Stimulated activated CD8-positive, alpha-beta memory T cell treated with anti-CD3 and anti-CD28 coated beads, Interleukin-12 subunit alpha, Interleukin-12 subunit beta, amount 100 ng/mL, for 4 hours (primary cell): Measurements from ENCODE around the gene TMEM33.
A peak's percentile ranks its signal among the peaks of the same experiment; 100 is the strongest.
"Not testable (repeated sequence)": the region's sequence is repeated elsewhere in the genome, so short reads cannot be mapped to it uniquely, and the experiment has no call there.

Experiments
- DNase-seq: peaks from one replicate; pipeline ENCODE4 v3.0.0-alpha.2; 2020; ENCODE audit warnings: low read depth

Gene TMEM33

GRCh38 chr4:41934901-41935651, at the start of gene TMEM33:
TMEM33 (plus strand) TSS chr4:41935429; CDS start chr4:41935485, 56 bp downstream.
- peak; percentile 60 for DNase-seq

- DNase-seq = no peak
Observed at GRCh38 chr4:41885456-41885855, 49.8 kb upstream of the TMEM33 start.

DNA sequence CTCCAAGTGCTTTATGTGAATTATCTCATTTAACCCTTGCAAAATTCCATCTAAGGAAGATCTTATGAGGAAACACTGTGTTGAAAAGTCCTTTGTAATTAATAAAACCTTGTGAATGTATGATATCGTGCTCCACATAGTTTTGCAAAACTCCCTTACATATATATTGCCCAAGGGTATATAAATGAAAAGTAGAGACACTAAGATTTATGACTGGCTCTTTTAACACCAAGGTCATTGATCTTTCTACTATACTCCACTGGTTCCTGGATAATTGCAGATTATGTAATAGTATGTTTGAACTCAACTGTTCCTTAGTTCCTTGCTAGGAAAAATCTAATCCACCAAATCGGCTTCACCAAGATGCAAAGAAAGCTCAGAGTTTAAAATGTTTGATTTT, 48.0 kb upstream of the TMEM33 start:
- DNase-seq = no peak

- no peak for DNase-seq
Observed at GRCh38 chr4:41887821-41888686, 47.2 kb upstream of the TMEM33 start.

DNA sequence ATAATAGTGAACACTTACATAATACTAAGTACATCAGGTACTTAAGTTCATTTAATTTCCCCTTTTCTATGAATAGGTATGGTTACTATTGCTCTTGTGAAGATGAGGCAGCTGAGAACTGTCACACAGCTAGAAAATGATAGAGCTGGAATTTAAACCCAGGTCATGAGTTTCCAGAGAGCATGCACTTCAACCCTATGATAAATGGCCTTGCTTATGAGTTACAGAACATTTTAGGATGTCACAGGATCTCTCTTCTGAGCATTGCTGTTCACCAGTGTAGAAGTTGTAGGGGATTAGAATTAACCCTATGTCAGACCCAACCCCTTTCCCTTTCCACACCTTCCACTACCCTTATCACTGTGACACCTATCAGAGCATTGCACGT, 46.5 kb upstream of the TMEM33 start:
- DNase-seq = no peak

- DNase-seq = no peak
Observed at GRCh38 chr4:41889317-41889716, 45.9 kb upstream of the TMEM33 start.

DNA sequence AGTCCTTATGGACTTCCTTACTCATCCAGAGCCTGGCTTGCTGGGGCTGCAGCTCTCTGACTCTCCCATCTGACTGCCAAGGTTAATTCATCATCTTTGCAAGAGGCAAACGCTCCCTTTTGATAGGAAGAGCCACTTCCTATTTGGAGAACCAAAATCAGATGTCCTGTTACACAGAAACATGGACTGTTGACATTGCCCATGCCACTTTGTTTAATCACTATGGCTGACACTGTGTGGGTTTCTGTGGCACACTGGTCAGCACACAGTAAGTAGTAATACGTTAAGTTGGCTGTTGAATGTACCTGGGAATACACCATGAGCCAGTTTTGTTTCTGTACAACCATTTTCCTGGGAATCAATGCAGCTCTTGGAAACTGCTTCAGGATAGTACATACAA, 45.1 kb upstream of the TMEM33 start:
- DNase-seq = no peak

GRCh38 chr4:41896648-41897047, 38.6 kb upstream of the TMEM33 start:
- no peak for DNase-seq

GRCh38 chr4:41897698-41898097, 37.5 kb upstream of the TMEM33 start:
- no peak for DNase-seq

GRCh38 chr4:41909136-41909535, 26.1 kb upstream of the TMEM33 start:
- DNase-seq = not testable (repeated sequence)

DNA sequence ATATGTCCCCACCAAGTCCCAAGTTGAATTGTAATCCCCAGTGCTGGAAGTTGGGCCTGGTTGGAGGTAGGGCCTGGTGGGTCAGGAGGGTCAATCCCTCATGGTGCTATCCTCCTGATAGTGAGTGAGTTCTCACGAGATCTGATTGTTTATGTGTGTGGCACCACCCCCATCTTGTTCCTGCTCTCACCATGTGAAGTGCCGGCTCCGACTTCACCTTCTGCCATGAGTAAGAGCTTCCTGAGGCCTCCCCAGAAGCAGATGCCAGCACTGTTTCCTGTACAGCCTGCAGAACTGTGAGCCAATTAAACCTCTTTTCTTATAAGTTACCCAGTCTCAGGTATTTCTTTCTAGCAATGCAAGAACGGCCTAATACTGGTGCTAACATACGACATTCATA, 22.7 kb upstream of the TMEM33 start:
- no peak for DNase-seq

GRCh38 chr4:41913509-41913908, 21.7 kb upstream of the TMEM33 start:
- DNase-seq = no peak

DNA sequence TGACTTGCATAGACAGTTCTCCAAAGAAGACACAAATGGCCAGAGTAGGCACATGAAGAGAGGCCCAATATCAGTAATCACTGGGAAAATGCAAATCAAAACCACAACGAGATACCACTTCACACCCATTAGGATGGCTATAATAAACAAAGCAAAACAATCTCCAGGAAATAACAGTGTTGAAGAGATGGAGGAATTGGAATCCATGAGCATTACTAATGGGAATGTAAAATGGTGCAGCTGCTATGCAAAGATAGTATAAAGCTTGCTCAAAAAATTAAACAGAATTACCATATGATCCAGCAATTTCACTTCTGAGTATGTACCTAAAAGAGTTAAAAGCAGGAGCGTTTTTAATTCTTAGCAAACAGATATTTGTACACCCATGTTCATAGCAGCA, 17.0 kb upstream of the TMEM33 start:
- no peak for DNase-seq

- not testable (repeated sequence) for DNase-seq
Observed at GRCh38 chr4:41920416-41920815, 14.8 kb upstream of the TMEM33 start.

DNA sequence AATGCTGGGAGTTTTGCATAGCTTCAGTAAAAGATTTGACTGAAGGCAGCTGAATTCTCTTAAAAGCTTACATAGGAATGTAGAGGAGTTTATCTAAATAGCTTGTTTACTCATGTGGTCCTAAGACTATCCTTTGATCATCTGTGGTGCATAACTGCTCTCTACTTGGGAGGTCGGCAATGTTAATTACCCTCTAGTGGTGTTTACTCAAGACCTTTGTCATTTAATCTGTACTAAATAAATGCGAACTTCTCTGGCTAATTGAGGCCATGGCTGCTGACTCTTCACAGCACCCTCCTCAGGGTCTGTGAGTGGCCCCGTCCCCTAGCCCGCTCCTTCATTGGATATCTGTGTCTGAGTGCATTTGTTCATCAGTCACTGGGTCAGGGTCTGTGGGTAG, 13.8 kb upstream of the TMEM33 start:
- DNase-seq = no peak

DNA sequence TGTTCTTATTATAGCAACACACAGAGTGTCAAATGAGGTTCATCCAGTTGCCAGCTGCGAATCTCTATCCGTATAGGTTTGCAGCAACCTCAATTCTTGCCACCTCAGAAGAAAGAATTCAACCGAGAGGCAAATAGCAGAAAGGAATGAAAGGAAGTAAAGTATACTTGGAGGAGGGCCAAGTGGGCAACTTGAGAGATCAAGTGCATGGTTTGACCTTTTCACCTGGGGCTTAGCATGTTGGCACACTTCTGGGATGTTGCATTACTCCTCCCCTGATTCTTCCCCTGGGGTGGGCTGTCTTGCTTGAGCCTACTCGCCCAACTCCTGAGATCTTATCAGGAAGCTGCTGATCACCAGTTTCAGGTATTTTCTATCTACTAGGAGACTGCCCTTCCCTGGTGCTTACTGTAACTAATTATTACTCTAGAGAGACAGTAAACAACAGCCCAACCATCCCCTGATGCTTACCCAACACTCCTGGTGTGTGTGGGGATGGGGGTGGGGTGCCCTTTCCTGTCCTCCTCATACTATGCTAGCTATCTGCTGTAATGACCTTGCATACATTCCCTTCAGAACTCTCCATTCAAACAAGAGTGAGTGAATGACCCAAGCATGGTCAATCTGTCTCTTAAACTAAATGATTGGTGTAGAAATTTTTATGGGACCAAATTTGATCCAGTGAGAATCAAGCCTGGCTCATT, 7.3 kb upstream of the TMEM33 start:
- no peak for DNase-seq

GRCh38 chr4:41930139-41930831, 4.9 kb upstream of the TMEM33 start:
- DNase-seq = no peak

- DNase-seq = no peak
Observed at GRCh38 chr4:41932988-41933387, 2.2 kb upstream of the TMEM33 start.

- no peak for DNase-seq
Observed at GRCh38 chr4:41933997-41934503, 1.2 kb upstream of the TMEM33 start.

DNA sequence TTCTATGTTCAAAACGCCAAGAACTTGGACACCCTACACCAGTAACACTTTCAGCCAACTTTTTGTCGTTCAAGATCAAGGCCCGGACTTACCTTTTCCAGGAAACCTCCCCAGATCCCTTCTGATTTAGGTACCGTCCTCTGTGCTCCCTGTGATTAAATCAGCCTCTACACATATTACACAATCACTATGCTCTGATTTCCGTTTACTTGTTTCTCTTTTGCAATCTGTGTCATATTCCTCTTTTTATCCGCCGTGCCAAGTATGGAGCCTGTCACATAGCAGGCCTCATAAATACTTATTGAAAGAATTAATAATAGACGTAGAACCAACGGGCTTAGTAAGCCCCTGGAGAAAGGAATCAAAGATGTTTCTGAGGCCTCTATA, 722 bp upstream of the TMEM33 start:
- no peak for DNase-seq

GRCh38 chr4:41935652-41936021, 408 bp downstream of the TMEM33 start:
- no peak for DNase-seq

DNA sequence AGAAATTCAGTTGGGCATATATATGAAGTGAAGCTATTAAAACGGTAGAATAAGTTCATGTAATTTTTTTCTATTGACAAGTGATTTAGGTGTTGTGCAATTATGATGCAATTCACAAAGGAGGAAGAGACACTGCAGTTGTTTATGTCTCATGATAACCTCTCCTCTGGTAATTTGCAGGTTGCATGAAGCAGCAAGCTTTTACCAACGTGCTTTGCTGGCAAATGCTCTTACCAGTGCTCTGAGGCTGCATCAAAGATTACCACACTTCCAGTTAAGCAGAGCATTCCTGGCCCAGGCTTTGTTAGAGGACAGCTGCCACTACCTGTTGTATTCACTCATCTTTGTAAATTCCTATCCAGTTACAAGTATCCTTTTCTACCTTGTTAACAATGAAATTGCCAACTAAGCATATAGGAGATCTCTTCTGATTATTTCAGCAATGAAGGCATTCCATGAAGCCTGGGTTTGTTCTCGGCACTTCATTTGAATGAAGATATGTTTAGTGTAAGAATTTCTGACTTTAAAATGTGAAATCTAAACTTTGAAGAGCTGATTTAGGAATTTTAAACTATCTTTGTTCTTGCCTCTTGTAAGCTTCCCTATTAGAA, 3.9 kb downstream of the TMEM33 start:
- no peak for DNase-seq
